Measurements from ENCODE around the gene GABRP. TPM values are rescaled to one million over a fixed set of nuclear protein-coding genes. Genes with fewer than 3 reads are reported as not detected.
"Not testable (repeated sequence)": the region's sequence is repeated elsewhere in the genome, so short reads cannot be mapped to it uniquely, and the experiment has no call there.

The GABRP gene
- total RNA-seq, 1 donor from 2014 or later = 0.19 TPM

DNA sequence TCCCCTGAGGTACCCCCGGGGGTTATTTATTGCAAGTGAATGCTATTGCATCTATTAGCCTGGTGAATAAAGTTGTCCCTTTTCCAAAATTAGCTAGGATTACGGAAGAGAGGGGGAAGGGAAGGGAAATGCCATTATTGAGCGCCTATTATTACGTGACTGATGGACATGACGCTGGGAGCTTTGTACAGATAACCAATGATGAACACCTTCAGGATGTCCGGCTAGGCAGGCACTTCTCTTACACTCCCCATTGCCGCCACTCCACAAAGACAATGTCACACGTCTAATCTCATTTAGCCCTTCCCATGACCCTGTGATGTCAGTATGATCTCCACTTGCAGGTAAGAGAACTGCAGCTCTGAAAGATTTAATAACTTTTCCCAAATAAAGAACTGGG lies 9.4 kb downstream of the GABRP start:
- DNase-seq (ENCODE audit: low spot score) = no peak

- no peak for DNase-seq (ENCODE audit: low spot score)
These were observed 11.6 kb downstream of the GABRP start for GRCh38 chr5:170795154-170795553.

GRCh38 chr5:170805666-170806065 lies 22.1 kb downstream of the GABRP start:
- no peak for DNase-seq (ENCODE audit: low spot score)

GRCh38 chr5:170809551-170809950 lies 26.0 kb downstream of the GABRP start:
- DNase-seq (ENCODE audit: low spot score) = no peak

DNA sequence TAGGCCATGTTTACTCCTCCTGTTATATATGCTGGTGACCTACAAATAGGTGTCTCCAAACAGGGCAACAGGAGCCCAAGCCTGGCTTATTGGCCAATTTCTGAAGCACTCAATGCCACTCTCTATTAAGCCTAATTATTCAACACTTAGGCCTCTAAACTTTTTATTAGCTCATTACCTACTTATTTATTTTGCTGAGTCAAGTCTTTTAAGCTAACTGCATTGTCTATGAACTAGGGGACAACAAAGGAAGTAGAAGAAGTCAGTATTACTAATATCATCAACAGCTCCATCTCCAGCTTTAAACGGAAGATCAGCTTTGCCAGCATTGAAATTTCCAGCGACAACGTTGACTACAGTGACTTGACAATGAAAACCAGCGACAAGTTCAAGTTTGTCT lies 28.2 kb downstream of the GABRP start:
- DNase-seq (ENCODE audit: low spot score) = no peak

DNA sequence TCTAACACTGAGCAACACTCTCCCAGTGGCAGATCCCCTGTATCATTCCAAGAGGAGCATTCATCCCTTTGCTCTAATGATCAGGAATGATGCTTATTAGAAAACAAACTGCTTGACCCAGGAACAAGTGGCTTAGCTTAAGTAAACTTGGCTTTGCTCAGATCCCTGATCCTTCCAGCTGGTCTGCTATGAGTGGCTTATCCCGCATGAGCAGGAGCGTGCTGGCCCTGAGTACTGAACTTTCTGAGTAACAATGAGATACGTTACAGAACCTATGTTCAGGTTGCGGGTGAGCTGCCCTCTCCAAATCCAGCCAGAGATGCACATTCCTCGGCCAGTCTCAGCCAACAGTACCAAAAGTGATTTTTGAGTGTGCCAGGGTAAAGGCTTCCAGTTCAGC lies 29.7 kb downstream of the GABRP start:
- DNase-seq (ENCODE audit: low spot score) = no peak

DNA sequence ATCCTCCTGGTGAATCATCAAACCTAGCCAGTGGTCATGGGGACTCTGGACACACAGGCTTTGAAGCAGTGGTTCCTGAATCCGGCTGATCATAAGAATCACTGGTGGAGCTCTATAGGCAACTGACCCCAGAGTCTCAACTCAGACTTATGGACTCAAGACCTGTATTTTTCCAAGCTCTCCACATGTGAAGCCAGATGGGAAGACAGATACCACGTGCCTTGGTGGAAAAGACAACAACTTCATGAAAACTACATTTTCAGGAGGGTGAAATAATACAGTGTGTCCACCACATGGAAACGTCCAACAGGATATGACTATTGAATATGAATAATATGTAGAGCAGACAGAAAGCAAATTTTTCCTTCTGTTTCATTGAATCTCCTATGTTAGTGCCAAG lies 33.7 kb downstream of the GABRP start:
- no peak for DNase-seq (ENCODE audit: low spot score)

DNA sequence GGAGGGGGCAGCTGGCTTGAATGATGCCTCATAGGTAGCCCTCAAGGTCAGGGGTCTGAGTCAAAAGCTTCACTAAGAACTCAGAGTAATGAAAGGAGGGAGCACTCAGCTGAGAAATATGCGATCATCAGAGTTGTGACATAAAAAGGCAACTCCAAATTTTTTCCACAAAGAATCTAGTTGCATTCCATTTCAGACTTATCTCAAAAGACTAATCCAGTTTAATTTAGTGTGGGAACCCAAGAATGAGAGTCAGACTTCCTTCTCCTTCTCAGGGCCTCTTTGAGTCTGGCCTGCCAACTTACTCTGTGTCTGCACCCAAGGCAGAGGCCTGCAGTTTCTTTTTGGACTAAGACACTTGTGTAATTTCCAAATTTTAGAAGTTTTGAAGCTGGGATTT lies 34.7 kb downstream of the GABRP start:
- DNase-seq (ENCODE audit: low spot score) = no peak

- DNase-seq (ENCODE audit: low spot score) = no peak
These were observed 36.3 kb downstream of the GABRP start for GRCh38 chr5:170819824-170820223.

- DNase-seq (ENCODE audit: low spot score) = no peak
These were observed 37.8 kb downstream of the GABRP start for GRCh38 chr5:170821257-170821800.

DNA sequence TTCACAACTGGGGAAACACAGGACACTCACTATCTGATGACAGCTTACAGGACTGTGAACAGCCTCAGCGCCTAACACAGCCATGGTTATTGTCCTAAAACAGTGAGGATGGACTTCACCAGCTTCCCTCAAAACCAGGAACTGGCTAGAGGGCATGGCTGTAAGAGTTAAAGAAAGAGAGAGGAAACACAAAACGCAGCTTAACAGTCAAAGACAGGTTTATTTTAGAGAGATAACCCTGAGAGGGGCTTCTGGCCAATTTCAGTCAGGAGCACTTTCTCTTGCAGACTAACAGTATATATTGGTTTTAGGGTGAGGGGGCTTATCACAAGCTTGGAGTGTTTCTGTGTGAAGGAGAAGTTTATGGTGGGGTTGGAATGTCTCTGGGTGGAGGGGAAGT lies 42.6 kb downstream of the GABRP start:
- DNase-seq (ENCODE audit: low spot score) = no peak

DNA sequence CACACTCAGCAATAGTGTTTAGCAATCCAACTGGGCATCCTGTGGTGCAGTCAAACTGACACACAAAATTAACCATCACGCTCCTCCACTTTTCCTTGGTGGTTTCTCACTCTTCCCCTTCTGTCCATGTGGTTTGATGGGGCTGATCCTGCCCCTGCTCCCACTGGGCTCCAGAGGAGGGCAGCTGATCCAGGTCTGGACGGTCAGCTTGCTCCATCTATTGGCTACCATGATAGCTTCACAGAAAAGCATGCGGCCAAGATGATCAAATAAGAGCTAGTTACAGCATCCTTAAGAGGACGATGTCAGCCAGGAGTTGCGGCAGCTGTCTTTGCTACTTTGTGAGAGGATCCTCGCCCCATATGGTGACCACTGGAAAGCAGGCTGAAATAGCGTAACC lies 48.7 kb downstream of the GABRP start:
- DNase-seq (ENCODE audit: low spot score) = no peak

DNA sequence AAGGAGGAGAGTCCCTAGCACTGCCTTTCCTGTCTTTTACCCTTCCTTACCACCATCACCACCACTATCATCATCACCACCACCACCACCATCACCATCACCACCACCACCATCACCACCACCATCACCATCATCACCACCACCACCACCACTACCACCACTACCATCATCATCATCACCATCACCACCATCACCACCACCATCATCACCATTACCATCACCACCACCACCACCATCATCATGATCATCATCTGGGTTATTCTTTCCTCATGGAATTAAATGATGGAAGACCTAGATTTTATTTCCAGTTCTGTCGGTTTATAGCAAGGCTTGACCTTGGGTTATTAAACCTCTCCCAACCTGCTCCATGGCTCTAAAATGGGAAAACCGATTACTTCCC lies 50.5 kb downstream of the GABRP start:
- not testable (repeated sequence) for DNase-seq (ENCODE audit: low spot score)

DNA sequence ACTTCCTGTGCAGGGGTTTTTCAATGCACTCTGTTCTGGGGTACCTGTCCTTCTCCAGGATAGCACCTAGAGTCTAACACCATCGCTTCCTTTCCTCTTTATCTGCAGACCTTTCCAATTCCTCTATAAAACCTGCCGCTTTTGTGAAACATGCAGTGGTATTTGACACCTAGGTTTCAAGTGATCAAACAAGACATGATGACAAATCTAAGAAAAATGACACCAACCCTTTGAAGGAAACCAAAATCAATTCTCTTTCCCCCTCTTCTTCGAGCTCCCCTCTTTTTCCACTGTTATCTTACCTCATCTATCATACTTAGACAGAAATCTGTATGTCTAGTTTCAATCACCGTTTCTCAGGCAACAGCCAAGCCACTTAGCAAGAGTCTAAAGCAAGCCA lies 52.7 kb downstream of the GABRP start:
- no peak for DNase-seq (ENCODE audit: low spot score)

DNA sequence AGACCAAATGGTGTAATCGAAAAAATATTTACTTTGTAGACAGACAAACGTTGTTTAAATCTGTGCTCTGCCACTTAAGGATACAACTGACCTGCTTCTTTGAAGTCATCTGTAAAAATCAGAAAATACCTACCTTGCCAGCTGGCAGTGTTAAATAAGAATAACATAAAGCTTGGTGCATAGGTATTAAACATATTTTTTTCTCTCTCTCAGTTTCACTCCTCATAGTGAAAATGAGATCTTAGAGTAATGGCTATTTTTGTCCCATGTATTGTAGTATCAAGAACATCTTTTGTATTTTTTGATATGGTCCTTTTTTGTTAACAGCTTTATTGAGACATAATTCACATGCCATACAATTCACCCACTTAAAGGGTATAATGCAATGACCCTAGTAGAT lies 60.3 kb downstream of the GABRP start:
- no peak for DNase-seq (ENCODE audit: low spot score)

DNA sequence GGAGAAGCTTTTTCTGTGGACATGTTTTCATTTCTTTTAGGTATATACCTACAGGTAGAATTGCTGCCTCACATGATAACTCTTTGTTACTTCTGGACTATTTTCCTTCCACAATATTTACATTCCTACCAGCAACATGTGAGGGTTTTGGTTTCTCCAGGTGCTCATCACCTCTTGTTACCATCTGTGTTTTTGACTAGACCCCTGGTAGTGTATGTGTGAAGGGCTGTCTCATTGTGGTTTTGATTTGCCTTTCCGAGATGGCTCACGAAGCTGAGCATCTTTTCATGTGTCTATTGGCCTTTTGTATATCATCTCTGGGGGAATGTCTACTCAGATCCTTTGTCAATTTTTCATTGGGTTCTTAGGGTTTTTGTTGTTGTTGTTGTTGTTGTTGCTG lies 61.1 kb downstream of the GABRP start:
- no peak for DNase-seq (ENCODE audit: low spot score)

- no peak for DNase-seq (ENCODE audit: low spot score)
These were observed 62.9 kb downstream of the GABRP start for GRCh38 chr5:170846416-170846815.

GRCh38 chr5:170846846-170847245 lies 63.3 kb downstream of the GABRP start:
- no peak for DNase-seq (ENCODE audit: low spot score)

DNA sequence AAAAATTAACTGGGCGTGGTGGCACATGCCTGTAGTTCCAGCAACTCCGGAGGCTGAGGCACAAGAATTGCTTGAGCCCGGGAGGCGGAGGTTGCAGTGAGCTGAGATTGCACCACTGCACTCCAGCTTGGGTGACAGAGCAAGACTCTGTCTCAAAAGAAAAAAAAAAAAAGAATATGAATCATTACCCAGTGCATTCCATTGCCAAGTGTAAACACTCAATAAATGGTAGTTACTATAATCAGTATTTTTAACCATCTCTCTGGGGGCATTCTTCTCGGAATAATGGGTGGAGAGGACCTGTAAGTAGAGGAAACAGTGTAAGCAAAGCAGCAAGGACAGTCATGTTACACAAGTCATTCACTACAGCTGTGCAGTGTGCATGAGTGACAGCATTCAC lies 64.5 kb downstream of the GABRP start:
- no peak for DNase-seq (ENCODE audit: low spot score)

DNA sequence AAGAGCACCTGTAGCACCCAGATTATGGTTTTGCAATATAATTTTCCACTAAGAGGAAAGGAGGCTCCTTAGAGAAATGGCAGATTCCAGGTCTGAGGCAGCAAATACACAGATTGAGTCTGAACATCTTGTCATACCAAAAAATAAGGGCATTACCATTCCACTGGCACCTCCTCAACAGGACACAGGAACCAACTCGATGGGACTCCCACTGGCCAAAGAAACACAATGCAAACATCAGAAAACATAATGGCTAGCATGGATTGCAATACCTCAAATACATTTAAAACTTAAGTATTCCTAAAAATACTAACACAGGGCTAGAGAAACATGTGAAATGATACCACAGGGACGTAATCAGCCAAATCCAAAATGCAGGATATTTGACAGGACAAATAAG lies 65.8 kb downstream of the GABRP start:
- no peak for DNase-seq (ENCODE audit: low spot score)

DNA sequence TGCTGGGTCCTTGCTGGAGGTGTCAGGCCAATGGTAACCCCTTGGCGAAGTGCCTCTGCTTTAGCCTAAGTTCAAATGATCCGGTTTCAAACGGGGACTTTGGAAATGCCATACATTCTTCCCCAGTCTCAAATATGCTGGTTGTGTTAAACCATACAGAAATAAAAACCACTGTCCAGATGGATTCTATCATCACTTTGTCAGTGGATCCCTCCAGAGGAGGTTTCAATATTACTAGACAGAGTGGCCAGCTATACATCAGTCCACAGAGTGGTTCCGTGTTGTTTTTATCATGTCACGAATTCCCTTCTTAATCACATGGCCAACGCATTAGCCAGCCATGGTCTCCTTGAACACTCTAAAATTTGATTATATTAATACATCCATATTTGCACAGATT lies 71.0 kb downstream of the GABRP start:
- DNase-seq (ENCODE audit: low spot score) = no peak

GRCh38 chr5:170857066-170857465 lies 73.5 kb downstream of the GABRP start:
- no peak for DNase-seq (ENCODE audit: low spot score)

- DNase-seq (ENCODE audit: low spot score) = no peak
These were observed 76.9 kb downstream of the GABRP start for GRCh38 chr5:170860415-170860814.

Data from mesenteric fat pad (tissue), 1 donor.